Endodermal cell (in vitro differentiated cells): ENCODE measurements around the gene PSAP. TPM values are rescaled to one million over a fixed set of nuclear protein-coding genes. Genes with fewer than 3 reads are reported as not detected.

ENCODE experiments used
- DNase-seq: peaks from one replicate; pipeline ENCODE4 v3.0.0-alpha.2; 2017
- H3K27ac ChIP-seq: 2 replicates; pipeline ENCODE4 v1.5.1; 2013; ENCODE audit warnings: mild to moderate bottlenecking, low read depth, low read length, moderate library complexity
- H3K27me3 ChIP-seq: 2 replicates; pipeline ENCODE4 v1.6.1; 2013; ENCODE audit warnings: mild to moderate bottlenecking, low read length, moderate library complexity; ENCODE audit not compliant: insufficient read depth, control insufficient read depth, poor library complexity, severe bottlenecking
- H3K36me3 ChIP-seq: 2 replicates; pipeline ENCODE4 v1.7.0; 2013; ENCODE audit warnings: mild to moderate bottlenecking, low read length, moderate library complexity; ENCODE audit not compliant: control insufficient read depth, insufficient read depth
- H3K4me1 ChIP-seq: one replicate; pipeline ENCODE4 v1.7.0; 2013; ENCODE audit warnings: low read length; ENCODE audit not compliant: control insufficient read depth, insufficient read depth
- H3K4me3 ChIP-seq: 2 replicates; pipeline ENCODE4 v1.5.1; 2013; ENCODE audit warnings: mild to moderate bottlenecking, low read length, moderate library complexity
- H3K9ac ChIP-seq: 2 replicates; pipeline ENCODE4 v1.6.1; 2013; ENCODE audit warnings: mild to moderate bottlenecking, low read length, moderate library complexity; ENCODE audit not compliant: poor library complexity, severe bottlenecking; ENCODE audit errors: extremely low read depth
- H3K9me3 ChIP-seq: 2 replicates; pipeline ENCODE4 v1.6.1; 2013; ENCODE audit warnings: mild to moderate bottlenecking, low read length, moderate library complexity; ENCODE audit not compliant: control insufficient read depth
- H3K27ac Mint-ChIP-seq: 2 replicates; pipeline ENCODE4 v1.8.0; 2020; ENCODE audit warnings: mixed read lengths
- H3K27me3 Mint-ChIP-seq: 2 replicates; pipeline ENCODE4 v1.8.0; 2021; ENCODE audit warnings: mild to moderate bottlenecking, mixed read lengths; ENCODE audit not compliant: insufficient read depth
- H3K36me3 Mint-ChIP-seq: 2 replicates; pipeline ENCODE4 v1.8.0; 2020; ENCODE audit warnings: low read depth, mixed read lengths
- H3K4me1 Mint-ChIP-seq: 2 replicates; pipeline ENCODE4 v1.8.0; 2020; ENCODE audit warnings: mixed read lengths
- H3K4me3 Mint-ChIP-seq: 2 replicates; pipeline ENCODE4 v1.8.0; 2020; ENCODE audit warnings: mild to moderate bottlenecking, moderate library complexity, mixed read lengths
- H3K9me3 Mint-ChIP-seq: 2 replicates; pipeline ENCODE4 v1.8.0; 2020; ENCODE audit warnings: mild to moderate bottlenecking, mixed read lengths
- WGBS, 2 experiments: methylation state at CpG; one replicate each; pipeline versions ENCODE4 v1.1.5 to v1.1.7; 2013; ENCODE audit warnings: missing lambda C conversion rate in 2 of 2, mixed read lengths in 1 of 2; ENCODE audit not compliant: insufficient coverage in 1 of 2, insufficient read length in 1 of 2; 5-methylcytosine and 5-hydroxymethylcytosine counted together
- total RNA-seq, 2 donors: library from RNA; stranded (reverse); fragmentation: NEBNext Ultra II Directional in 1 of 2; extraction: Animal tissue kit (Norgen Biotek cat#: 25700) in 1 of 2; gene quantifications; 2 replicates in 1 of 2; 3 replicates in 1 of 2; pipeline ENCODE4 v1.2.1, GENCODE V29; 2021
- TF ChIP-seq, protein P1 (sequence below): fragments of 200-600 bp; sonication (generic); conservative IDR thresholded peaks from 2 replicates; pipeline ENCODE4 v1.5.0; 2021; ENCODE audit warnings: antibody characterized with exemption, mild to moderate bottlenecking

Gene PSAP
- total RNA-seq, 2 donors from 2014 or later = 456 to 549 TPM

- TF ChIP-seq, protein P1, sequence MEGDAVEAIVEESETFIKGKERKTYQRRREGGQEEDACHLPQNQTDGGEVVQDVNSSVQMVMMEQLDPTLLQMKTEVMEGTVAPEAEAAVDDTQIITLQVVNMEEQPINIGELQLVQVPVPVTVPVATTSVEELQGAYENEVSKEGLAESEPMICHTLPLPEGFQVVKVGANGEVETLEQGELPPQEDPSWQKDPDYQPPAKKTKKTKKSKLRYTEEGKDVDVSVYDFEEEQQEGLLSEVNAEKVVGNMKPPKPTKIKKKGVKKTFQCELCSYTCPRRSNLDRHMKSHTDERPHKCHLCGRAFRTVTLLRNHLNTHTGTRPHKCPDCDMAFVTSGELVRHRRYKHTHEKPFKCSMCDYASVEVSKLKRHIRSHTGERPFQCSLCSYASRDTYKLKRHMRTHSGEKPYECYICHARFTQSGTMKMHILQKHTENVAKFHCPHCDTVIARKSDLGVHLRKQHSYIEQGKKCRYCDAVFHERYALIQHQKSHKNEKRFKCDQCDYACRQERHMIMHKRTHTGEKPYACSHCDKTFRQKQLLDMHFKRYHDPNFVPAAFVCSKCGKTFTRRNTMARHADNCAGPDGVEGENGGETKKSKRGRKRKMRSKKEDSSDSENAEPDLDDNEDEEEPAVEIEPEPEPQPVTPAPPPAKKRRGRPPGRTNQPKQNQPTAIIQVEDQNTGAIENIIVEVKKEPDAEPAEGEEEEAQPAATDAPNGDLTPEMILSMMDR = no peak
- Histone ChIP-seq H3K9me3 (no peaks in the 10 kb centered on the region), H3K27ac (no peak overlapping the region), H3K4me3 (no peak overlapping the region), H3K9ac (no peak overlapping the region), H3K27me3 (peaks cover 27% of the 10 kb centered on the region), H3K4me1 (no peaks in the 10 kb centered on the region), H3K36me3 (no peaks in the 10 kb centered on the region)
- H3K36me3 Mint-ChIP-seq = no peaks in the 10 kb centered on the region
- no peaks in the 10 kb centered on the region for H3K9me3 Mint-ChIP-seq
- H3K4me3 Mint-ChIP-seq = no peak overlapping the region
- peaks cover 3% of the 10 kb centered on the region for H3K4me1 Mint-ChIP-seq
- WGBS, 2 experiments = 74 to 82% methylated on average over 2 of the region's 2 CpGs
- peaks cover 38% of the 10 kb centered on the region for H3K27me3 Mint-ChIP-seq
- no peak for DNase-seq
- H3K27ac Mint-ChIP-seq = no peak overlapping the region
These were observed 79.0 kb downstream of the PSAP start for GRCh38 chr10:71771821-71772617.

DNA sequence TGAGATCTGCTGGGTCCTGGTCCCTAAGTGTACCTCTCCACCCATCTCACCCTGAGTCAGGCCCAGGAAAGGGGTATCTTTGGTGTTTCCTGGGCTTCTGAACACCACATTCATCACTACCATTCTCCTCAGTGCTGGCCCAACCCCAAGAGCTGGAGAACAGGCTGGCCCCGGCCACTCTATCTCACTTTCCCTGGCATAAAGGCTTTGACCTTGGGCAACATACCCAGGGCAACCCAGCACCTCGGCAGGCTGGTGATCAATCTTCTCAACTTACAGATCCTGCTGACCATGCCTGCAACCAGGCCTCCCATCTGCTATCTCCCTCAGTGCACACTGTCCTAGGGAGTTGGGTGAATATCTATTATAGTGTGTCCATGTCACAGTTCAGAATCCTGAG is 79.8 kb downstream of the PSAP start:
- Mint-ChIP-seq H3K36me3 (no peaks in the 10 kb centered on the region), H3K9me3 (no peaks in the 10 kb centered on the region), H3K27ac (no peak overlapping the region), H3K4me1 (peaks cover 3% of the 10 kb centered on the region), H3K4me3 (no peak overlapping the region), H3K27me3 (peaks cover 38% of the 10 kb centered on the region)
- no peaks in the 10 kb centered on the region for H3K4me1 ChIP-seq
- H3K4me3 ChIP-seq = no peak overlapping the region
- WGBS, 2 experiments = 83 to 100% methylated on average over 1 to 2 of the region's 2 CpGs
- H3K36me3 ChIP-seq = no peaks in the 10 kb centered on the region
- peaks cover 27% of the 10 kb centered on the region for H3K27me3 ChIP-seq
- DNase-seq = no peak
- no peaks in the 10 kb centered on the region for H3K9me3 ChIP-seq
- TF ChIP-seq, protein P1 = no peak
- H3K27ac ChIP-seq = no peak overlapping the region
- no peak overlapping the region for H3K9ac ChIP-seq

- WGBS, 2 experiments = 89 to 92% methylated on average over 2 to 3 of the region's 3 CpGs
- no peak overlapping the region for H3K9ac ChIP-seq
- peaks cover 27% of the 10 kb centered on the region for H3K27me3 ChIP-seq
- no peak overlapping the region for H3K27ac ChIP-seq
- no peak overlapping the region for H3K4me3 ChIP-seq
- H3K36me3 ChIP-seq = no peaks in the 10 kb centered on the region
- Mint-ChIP-seq H3K4me1 (peaks cover 3% of the 10 kb centered on the region), H3K27ac (no peak overlapping the region), H3K9me3 (no peaks in the 10 kb centered on the region), H3K27me3 (peaks cover 40% of the 10 kb centered on the region), H3K4me3 (no peak overlapping the region), H3K36me3 (no peaks in the 10 kb centered on the region)
- DNase-seq = no peak
- H3K9me3 ChIP-seq = no peaks in the 10 kb centered on the region
- TF ChIP-seq, protein P1 = no peak
- H3K4me1 ChIP-seq = no peaks in the 10 kb centered on the region
These were observed 80.3 kb downstream of the PSAP start for GRCh38 chr10:71770789-71771188.
